SU-DHL-6 (cell line): ENCODE results near the gene PRRX1.

Experiments used
- H2AFZ ChIP-seq: fragments of 200-600 bp; sonication (generic); 2 replicates; pipeline ENCODE4 v1.6.1; 2014; ENCODE audit warnings: low read depth, mild to moderate bottlenecking, moderate library complexity, mixed read lengths, antibody characterized with exemption, low read length; ENCODE audit not compliant: severe bottlenecking
- H3F3A ChIP-seq: fragments of 200-600 bp; shearing (Covaris generic); 2 replicates; pipeline ENCODE4 v1.6.0; 2016; ENCODE audit warnings: antibody characterized with exemption, mild to moderate bottlenecking; ENCODE audit not compliant: insufficient read depth
- H3K27ac ChIP-seq: fragments of 200-600 bp; sonication (generic); 2 replicates; pipeline ENCODE4 v1.5.1; 2016; ENCODE audit warnings: low read depth, mild to moderate bottlenecking, low read length, moderate library complexity, mixed read lengths
- H3K27me3 ChIP-seq: fragments of 200-600 bp; sonication (generic), shearing (Covaris generic); 2 replicates; pipeline ENCODE4 v1.6.0; 2014; ENCODE audit warnings: mild to moderate bottlenecking, low read length
- H3K36me3 ChIP-seq: fragments of 200-600 bp; sonication (generic); 2 replicates; pipeline ENCODE4 v1.6.1; 2014; ENCODE audit warnings: mild to moderate bottlenecking, low read length, mixed read lengths
- H3K4me2 ChIP-seq: fragments of 300-600, 200-600 bp; shearing (Covaris generic), sonication (generic); 2 replicates; pipeline ENCODE4 v1.6.0; 2014; ENCODE audit warnings: low read length, low read depth, mild to moderate bottlenecking; ENCODE audit not compliant: poor library complexity, severe bottlenecking
- H3K4me3 ChIP-seq: fragments of 200-600 bp; sonication (generic); 2 replicates; pipeline ENCODE4 v1.5.1; 2014; ENCODE audit warnings: antibody characterized with exemption, low read length, mild to moderate bottlenecking, mixed read lengths; ENCODE audit not compliant: insufficient read depth, poor library complexity, severe bottlenecking
- H3K79me2 ChIP-seq: fragments of 200-600 bp; sonication (generic); 2 replicates; pipeline ENCODE4 v1.6.1; 2014; ENCODE audit warnings: mild to moderate bottlenecking, low read length, moderate library complexity; ENCODE audit not compliant: insufficient read depth
- H3K9ac ChIP-seq: fragments of 200-600 bp; sonication (generic); 2 replicates; pipeline ENCODE4 v1.7.0; 2014; ENCODE audit warnings: mild to moderate bottlenecking, low read length
- H3K9me2 ChIP-seq: fragments of 200-600 bp; sonication (generic); replicated peaks from 2 replicates; pipeline ENCODE4 v1.6.1; 2014; ENCODE audit warnings: low read length; ENCODE audit not compliant: insufficient read depth
- H3K9me3 ChIP-seq: fragments of 200-600 bp; sonication (generic); 2 replicates; pipeline ENCODE4 v1.6.1; 2014; ENCODE audit warnings: low read length, mixed read lengths; ENCODE audit not compliant: insufficient read depth
- H4K20me1 ChIP-seq: fragments of 200-600 bp; sonication (generic); 2 replicates; pipeline ENCODE4 v1.6.1; 2014; ENCODE audit warnings: low read depth, mild to moderate bottlenecking, antibody characterized with exemption, low read length, moderate library complexity, mixed read lengths
- EZH2phosphoT487 ChIP-seq: fragments of 200-600 bp; sonication (generic), shearing (Covaris generic); conservative IDR thresholded peaks from 2 replicates; pipeline ENCODE4 v1.6.1; 2018; ENCODE audit warnings: mild to moderate bottlenecking, antibody characterized with exemption, low read length, moderate library complexity, mixed read lengths
- TF ChIP-seq, protein P1 (sequence below): fragments of 200-600 bp; sonication (generic); IDR thresholded peaks from one replicate; pipeline ENCODE4 v1.5.1; 2017; ENCODE audit warnings: antibody characterized with exemption, mild to moderate bottlenecking, low read length, moderate library complexity; ENCODE audit not compliant: insufficient read depth, poor library complexity, severe bottlenecking

Gene PRRX1

DNA sequence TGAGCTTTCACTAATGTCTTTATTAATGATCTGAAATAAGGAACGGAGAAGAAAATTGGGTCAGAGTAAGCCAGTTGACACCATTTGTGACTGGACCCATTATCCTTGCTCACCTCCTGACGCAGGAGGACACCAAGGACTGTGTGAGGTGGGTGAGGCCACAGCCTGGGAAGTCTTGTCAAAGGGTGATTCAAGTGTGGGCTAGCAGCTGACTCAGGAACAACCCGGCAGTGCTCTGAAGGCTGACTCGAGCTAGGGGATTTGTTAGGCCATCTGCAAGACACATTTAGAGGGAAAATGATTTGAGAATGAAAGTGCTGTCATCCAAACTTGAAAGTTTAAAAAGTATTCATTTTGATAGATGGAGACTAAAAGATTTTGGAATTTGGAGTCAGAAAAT, 21.2 kb downstream of the PRRX1 start:
- Histone ChIP-seq H3K4me3 (no peak overlapping the region), H3K9ac (no peak overlapping the region), H3K4me2 (no peak overlapping the region), H3K79me2 (no peaks in the 10 kb centered on the region), H3K9me2 (no peaks in the 10 kb centered on the region), H3K36me3 (no peaks in the 10 kb centered on the region), H4K20me1 (no peaks in the 10 kb centered on the region), H3K27ac (no peak overlapping the region), H3K27me3 (no peaks in the 10 kb centered on the region), H3K9me3 (no peaks in the 10 kb centered on the region), H2AFZ (no peak overlapping the region), H3F3A (no peaks in the 10 kb centered on the region)
- no peak for TF ChIP-seq EZH2phosphoT487
- TF ChIP-seq, protein P1, sequence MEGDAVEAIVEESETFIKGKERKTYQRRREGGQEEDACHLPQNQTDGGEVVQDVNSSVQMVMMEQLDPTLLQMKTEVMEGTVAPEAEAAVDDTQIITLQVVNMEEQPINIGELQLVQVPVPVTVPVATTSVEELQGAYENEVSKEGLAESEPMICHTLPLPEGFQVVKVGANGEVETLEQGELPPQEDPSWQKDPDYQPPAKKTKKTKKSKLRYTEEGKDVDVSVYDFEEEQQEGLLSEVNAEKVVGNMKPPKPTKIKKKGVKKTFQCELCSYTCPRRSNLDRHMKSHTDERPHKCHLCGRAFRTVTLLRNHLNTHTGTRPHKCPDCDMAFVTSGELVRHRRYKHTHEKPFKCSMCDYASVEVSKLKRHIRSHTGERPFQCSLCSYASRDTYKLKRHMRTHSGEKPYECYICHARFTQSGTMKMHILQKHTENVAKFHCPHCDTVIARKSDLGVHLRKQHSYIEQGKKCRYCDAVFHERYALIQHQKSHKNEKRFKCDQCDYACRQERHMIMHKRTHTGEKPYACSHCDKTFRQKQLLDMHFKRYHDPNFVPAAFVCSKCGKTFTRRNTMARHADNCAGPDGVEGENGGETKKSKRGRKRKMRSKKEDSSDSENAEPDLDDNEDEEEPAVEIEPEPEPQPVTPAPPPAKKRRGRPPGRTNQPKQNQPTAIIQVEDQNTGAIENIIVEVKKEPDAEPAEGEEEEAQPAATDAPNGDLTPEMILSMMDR = no peak

DNA sequence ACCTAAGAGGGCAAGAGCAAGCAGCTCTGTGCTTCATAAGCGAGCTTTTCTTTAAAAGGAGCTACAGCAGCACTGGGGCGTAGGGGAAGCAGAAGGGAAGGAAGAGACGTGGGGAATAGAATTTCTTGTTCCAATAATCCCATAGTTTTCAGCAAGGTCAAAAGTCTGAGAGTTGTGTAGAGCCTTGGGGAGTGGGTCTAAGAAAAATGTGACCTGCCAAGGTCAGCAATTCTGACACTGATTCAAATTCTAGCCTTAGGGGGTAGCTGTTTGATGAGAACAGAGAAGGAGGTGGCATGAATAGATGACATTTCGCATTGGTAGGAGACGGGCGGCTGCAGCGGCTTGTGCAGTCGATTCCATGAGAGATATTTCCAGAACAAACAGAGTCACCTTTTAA, 22.4 kb downstream of the PRRX1 start:
- Histone ChIP-seq H3K9me2 (no peaks in the 10 kb centered on the region), H4K20me1 (no peaks in the 10 kb centered on the region), H3K9me3 (no peaks in the 10 kb centered on the region), H3K9ac (no peak overlapping the region), H3K27ac (no peak overlapping the region), H3K36me3 (no peaks in the 10 kb centered on the region), H3K79me2 (no peaks in the 10 kb centered on the region), H2AFZ (no peak overlapping the region), H3K4me2 (no peak overlapping the region), H3K4me3 (no peak overlapping the region), H3K27me3 (no peaks in the 10 kb centered on the region), H3F3A (no peaks in the 10 kb centered on the region)
- no peak for TF ChIP-seq EZH2phosphoT487
- TF ChIP-seq, protein P1 = no peak

DNA sequence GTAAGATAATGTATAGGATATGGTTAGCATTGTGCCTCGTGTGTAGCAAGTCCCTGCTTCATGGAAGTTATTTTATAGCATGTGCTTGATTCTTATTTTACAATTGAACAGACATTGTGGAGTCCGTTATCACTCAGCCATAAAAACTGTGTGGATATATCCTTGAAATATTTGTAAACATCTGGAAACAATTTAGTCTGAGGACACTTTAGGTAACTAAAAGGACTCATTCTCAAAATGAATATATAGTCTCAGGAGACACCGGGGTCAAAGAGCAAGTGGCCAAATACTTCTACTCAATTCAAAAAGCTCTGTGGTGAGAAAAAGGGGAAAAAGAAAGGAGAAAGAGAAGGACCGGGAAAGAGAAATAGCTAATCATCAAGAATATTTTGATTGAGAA, 23.7 kb downstream of the PRRX1 start:
- H3K4me2 ChIP-seq = no peak overlapping the region
- H3K4me3 ChIP-seq = no peak overlapping the region
- no peaks in the 10 kb centered on the region for H3K9me3 ChIP-seq
- H3K9ac ChIP-seq = no peak overlapping the region
- H4K20me1 ChIP-seq = no peaks in the 10 kb centered on the region
- H3K36me3 ChIP-seq = no peaks in the 10 kb centered on the region
- no peaks in the 10 kb centered on the region for H3K9me2 ChIP-seq
- H3K79me2 ChIP-seq = no peaks in the 10 kb centered on the region
- no peaks in the 10 kb centered on the region for H3K27me3 ChIP-seq
- no peak overlapping the region for H3K27ac ChIP-seq
- H3F3A ChIP-seq = no peaks in the 10 kb centered on the region
- TF ChIP-seq EZH2phosphoT487 = no peak
- TF ChIP-seq, protein P1 = no peak
- no peak overlapping the region for H2AFZ ChIP-seq

DNA sequence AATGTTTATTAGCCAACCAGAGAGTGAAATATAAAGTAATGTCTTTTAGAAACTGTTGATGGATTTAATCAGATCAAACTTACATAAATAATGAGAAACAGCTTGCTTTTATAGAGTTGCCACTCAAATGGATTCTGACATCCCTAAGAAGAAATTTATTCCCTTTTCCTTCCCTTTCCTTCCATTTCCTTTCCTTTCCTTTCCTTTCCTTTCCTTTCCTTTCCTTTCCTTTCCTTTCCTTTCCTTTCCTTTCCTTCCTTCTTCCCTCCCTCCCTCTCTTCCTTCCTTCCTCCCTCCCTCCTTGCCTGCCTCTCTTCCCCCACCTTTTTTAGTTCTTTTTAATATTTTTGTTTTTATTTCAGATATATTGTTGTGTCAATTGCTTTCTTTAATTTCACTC, 27.3 kb downstream of the PRRX1 start:
- no peaks in the 10 kb centered on the region for H3K9me2 ChIP-seq
- no peak overlapping the region for H3K27ac ChIP-seq
- TF ChIP-seq, protein P1 = no peak
- no peak for TF ChIP-seq EZH2phosphoT487
- no peaks in the 10 kb centered on the region for H3K79me2 ChIP-seq
- no peak overlapping the region for H3K4me3 ChIP-seq
- H2AFZ ChIP-seq = no peak overlapping the region
- no peaks in the 10 kb centered on the region for H3K27me3 ChIP-seq
- H3K9me3 ChIP-seq = no peaks in the 10 kb centered on the region
- no peaks in the 10 kb centered on the region for H3K36me3 ChIP-seq
- no peak overlapping the region for H3K9ac ChIP-seq
- no peaks in the 10 kb centered on the region for H4K20me1 ChIP-seq
- H3F3A ChIP-seq = no peaks in the 10 kb centered on the region
- H3K4me2 ChIP-seq = no peak overlapping the region
